NOMO-1 (cell line): ENCODE results near the gene CFLAR.
"Not testable (repeated sequence)": the region's sequence is repeated elsewhere in the genome, so short reads cannot be mapped to it uniquely, and the experiment has no call there.

Experiments
- DNase-seq, 2 experiments: peaks; one replicate each; lab custom pipeline; 2025; ENCODE audit not compliant: unreplicated experiment in 2 of 2; lab: John Stamatoyannopoulos, UW

Gene CFLAR

GRCh38 chr2:201144101-201145051, 28.4 kb downstream of the CFLAR start:
- DNase-seq: no peak

DNA sequence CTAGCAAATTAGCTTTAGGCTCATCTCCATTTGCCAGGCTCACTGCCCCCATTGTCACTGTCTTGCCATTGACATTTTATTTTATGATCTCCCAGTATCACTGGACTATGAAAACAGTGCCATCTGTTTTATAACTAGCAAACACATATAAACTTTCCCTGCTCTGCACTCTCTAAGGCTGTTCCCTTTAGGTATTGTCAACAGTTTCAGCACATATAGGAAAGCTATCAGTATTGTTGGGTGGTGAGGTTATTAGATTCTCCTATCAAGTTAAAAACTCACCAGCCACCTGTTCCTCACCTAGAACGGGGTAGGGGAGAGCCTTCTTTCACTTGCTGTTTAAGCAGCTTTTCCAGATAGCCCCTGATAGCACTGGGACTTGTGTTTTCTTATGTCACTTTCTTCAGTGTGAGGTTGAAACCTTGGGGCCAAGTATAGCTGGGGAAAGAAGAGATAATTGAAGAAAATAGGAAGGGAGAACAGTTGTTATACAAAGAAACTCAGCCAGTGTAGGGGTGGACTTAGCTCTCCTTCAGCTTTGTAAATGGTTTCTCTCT, 32.5 kb downstream of the CFLAR start:
- DNase-seq: no peak

GRCh38 chr2:201149064-201149820, 33.3 kb downstream of the CFLAR start:
- DNase-seq: no peak

GRCh38 chr2:201149821-201150165, 33.8 kb downstream of the CFLAR start:
- DNase-seq: not testable (repeated sequence)

DNA sequence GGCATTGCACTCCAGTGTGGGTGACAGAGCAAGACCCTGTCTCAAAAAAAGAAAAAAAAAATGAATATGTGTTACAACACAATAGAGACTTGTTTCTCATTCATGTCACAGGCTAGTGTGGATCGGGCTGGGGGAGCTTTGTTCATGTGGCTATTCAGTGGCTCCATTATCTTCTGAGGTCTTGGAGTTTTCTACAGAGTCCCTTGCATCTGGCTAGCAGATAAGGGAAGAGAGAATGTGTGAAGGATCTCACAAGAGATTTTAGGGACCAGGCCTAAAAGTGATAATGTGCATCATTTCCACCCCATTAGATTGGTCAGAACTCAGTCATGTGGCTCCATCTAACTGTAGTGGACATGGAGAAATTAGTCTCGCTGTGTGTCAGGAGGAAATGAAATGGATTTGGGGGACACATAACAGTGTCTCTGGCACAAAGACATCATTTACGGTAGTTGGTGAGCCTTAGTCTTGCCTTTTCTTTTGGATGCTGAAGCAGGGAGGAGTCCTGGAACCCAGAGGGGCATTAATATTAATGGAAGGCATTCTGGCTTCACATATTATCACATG, 34.6 kb downstream of the CFLAR start:
- no peak for DNase-seq

DNA sequence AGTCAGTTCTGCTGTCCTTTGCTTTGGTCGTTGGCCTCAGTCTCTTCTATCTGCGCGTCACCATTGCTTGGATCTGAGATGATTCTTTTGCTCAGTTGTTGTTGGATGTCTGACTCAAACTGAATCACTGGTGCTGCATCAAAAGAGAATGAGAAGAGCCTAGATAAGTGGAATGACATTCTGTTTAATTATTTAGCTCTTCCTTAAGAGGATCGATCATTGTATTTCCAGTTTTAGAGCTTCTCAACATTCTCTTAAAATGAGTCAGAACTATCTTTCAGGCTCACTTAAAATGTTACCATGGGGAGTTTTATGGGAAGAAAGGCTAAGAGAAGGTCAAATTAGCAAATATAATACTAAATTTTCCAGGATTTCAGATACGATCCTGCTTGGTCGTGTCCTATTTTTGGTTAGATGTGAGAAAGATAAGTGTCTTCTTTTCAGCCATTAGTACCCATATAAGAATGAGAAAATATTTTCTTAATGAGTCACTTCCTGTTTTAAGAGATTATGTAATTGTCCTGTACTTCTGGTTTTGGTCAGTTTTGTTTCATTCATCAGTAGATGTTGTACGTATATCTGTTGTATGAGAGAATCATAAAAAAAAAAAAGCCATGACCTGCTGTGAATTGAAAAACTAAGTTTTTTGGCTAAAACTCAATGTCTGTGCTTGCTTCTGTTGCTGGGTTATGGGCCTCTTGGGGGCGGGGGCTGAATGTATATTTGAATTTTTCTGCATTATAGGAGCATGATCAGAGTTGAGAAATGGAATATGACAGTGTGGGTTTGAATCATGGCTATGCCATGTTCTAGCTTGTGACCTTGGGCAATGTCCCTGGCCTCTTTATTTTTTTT, 35.4 kb downstream of the CFLAR start:
- DNase-seq: peak; percentile 58 to 94

GRCh38 chr2:201152517-201152916, 36.6 kb downstream of the CFLAR start:
- DNase-seq: no peak

- DNase-seq: no peak
Observed at GRCh38 chr2:201152999-201153815, 37.2 kb downstream of the CFLAR start.

DNA sequence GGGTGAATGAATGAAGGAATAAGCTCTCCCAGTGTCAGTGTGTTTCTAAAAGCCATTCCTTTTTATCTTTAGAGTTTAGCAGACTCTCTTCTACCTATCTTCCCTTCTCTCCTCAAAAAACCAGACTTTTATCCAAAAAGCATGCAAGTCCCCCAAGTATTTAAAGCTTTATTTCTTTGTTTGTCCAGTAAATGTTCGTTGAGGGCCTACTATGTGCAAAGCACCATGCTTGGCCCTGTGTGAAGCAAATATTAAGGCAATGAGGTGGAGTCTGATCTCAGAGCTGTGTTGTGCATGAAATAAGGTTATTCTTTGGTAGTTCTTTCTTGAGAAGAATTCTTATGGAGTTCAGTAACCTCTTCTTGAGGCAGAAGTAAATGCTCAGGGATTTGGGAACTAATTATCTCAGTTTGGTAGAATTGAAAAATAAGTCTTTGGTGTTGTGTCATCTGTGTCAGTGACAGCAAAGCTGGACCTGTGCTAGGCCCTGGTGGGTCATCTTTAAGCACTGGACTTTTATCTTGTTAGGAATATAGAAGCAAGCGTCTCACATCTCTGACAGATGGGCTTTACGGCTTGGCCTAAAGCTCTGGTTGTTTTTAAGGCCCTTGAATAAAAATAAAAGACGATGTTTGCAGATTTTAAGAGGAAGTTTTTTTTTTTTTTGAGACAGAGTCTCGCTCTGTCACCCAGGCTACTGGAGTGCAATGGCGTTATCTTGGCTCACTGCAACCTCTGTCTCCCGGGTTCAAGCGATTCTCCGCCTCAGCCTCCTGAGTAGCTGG, 38.8 kb downstream of the CFLAR start:
- no peak for DNase-seq

DNA sequence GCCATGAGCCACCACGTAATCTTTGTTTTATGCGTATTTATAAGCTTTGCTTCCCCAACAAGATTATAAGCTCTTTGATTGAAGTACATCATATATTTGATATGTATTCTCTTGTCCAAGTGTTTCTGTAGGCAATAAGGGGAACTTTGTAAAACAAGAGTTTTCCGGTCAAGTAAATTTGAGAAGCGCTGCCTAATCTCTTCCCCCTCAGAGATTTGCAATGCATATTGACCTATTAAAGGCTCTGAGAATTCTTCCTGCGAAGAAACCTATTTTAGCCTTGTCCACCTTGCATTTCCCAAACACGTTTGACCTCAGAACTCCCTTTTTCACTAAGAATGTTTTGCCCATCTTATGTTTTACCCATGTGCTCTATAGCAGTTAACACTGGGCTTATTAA, 40.1 kb downstream of the CFLAR start:
- no peak for DNase-seq

GRCh38 chr2:201156640-201157039, 40.7 kb downstream of the CFLAR start:
- DNase-seq: no peak

DNA sequence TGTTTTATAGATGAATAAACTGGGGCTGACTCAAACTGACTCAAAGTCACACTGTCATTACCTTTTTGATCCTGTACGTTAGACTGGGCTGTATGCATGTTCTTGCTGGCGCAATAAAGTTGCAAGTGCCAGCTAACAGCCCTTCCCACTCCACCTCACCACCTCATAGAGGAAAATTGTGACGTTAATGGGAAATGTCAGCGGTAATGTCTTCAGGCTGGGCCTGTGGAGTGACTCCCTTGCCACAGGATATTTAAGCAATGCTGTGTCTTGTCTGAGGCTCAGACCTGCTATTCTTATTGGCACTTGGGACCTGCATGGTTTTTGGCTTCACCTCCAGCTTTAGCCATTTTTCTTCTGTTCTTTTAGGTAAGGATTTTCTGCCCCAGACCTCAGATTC, 41.7 kb downstream of the CFLAR start:
- peak; percentile 53 to 70 for DNase-seq

DNA sequence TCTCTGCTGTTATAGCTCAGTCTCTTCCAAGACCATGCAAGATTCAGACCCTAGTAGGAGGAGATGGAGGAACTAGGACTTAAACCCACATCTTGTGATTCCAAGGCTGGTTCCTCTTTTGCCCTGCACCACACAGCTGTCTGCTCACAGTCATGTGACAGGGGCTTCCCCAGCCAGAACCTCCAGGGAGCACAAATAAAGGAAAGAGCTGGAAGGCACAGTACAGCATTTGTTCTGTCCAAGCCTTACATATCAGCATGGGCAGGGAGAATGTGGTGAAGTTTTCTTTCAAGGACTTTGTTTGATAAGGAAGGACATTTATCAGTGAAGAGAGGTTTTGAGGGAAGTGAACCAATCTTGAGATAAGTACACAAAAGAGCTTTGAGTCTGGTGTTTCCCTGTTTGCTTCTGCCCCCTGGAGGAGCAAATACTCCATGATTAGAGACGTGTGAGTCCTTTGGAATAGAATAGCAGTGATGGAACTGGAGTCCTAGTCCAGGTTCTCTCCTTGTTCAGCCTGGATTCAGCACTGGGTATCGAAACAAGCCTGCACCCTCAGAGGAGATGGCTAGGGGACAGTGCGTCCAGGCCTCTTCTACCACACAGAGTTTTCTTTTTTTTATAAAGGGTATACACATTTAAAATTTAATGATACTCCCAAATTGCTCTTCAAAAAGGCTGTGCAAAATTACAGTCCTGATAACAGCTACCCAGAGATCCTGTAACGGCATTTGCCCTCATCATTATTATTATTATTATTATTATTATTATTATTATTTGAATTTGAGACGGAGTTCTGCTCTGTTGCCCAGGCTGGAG, 42.4 kb downstream of the CFLAR start:
- DNase-seq: peak; percentile 85 to 96

GRCh38 chr2:201164166-201164565, 48.2 kb downstream of the CFLAR start:
- no peak for DNase-seq

DNA sequence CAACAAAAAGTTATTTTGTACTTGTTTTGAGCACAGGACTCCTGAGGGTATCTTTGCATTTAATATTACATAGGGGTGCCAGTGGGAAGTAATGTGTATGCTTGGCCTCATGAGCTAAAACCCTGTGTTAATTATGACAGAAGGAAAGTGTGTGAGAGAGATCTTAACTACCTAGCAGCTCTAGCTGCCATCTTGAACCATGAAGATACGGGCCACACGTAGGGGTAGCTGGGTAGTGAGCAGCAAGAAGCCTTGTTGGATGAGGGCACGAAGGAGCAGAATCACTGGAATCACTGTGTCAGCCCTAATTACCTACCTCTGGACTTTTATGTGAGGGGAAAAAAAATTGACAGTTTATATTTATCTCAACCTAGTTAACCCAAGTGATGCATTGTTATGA, 51.6 kb downstream of the CFLAR start:
- DNase-seq: no peak

DNA sequence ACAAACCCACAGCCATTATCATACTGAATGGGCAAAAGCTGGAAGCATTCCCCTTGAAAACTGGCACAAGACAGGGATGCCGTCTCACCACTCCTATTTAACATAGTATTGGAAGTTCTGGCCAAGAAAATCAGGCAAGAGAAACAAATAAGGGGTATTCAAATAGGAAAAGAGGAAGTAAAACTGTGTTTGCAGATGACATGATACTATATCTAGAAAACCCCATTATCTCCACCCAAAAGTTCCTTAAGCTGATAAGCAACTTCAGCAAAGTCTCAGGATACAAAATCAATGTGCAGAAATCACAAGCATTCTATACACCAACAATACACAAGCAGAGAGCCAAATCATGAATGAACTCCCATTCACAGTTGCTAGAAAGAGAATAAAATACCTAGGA, 52.5 kb downstream of the CFLAR start:
- peak in 1 of 2 experiments; percentile 21 for DNase-seq

DNA sequence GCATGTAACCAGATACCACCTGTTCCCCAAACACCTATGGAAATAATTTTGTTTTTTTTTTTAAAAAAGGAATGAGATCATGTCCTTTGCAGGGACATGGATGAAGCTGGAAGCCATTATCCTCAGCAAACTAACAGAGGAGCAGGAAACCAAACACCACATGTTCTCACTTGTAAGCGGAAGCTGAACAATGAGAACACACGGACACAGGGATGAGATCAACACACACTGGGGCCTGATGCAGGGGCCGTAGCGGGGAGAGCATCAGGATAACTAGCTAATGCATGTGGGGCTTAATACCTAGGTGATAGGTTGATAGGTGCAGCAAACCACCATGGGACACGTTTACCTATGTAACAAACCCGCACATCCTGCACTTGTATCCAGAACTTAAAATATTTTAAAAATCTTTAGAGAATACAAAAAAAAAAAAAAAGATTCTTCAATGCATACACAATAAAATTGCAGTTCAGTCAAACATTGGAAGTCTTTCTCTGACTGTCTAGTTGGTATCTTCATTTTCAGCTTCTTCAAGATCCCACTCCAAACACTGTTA, 55.4 kb downstream of the CFLAR start:
- no peak for DNase-seq

- no peak for DNase-seq
Observed at GRCh38 chr2:201172279-201172678, 56.3 kb downstream of the CFLAR start.
